ENCODE results near the gene NYNRIN. TPM values are rescaled to one million over a fixed set of nuclear protein-coding genes. Genes with fewer than 3 reads are reported as not detected.

The NYNRIN gene
- total RNA-seq, 2 experiments from 2014 or later = 0.05 to 0.50 TPM

Other genes starting within 250 kb of the NYNRIN start
- gene IRF9, start 237.7 kb upstream of the NYNRIN start, total RNA-seq = 100 to 1,000 TPM; 238 to 295 TPM
- 10 to 100 TPM; 52.9 to 92.8 TPM for gene REC8, start 226.9 kb upstream of the NYNRIN start, total RNA-seq
- gene IPO4, start 210.2 kb upstream of the NYNRIN start, total RNA-seq = 10 to 100 TPM; 32.4 to 54.9 TPM
- gene TM9SF1, start 203.6 kb upstream of the NYNRIN start, total RNA-seq = 10 to 100 TPM; 26.7 to 32.8 TPM
- under 1 TPM in 1 of 2 experiments, not detected in 1; 0.42 TPM for gene TSSK4, start 193.3 kb upstream of the NYNRIN start, total RNA-seq
- gene CHMP4A, start 185.5 kb upstream of the NYNRIN start, total RNA-seq = 10 to 100 TPM; 80.5 to 82.5 TPM
- 10 to 100 TPM; 11.4 to 16.9 TPM for gene MDP1, start 182.9 kb upstream of the NYNRIN start, total RNA-seq
- 100 to 1,000 TPM; 181 to 205 TPM for gene NEDD8, start 166.6 kb upstream of the NYNRIN start, total RNA-seq
- gene GMPR2, start 166.1 kb upstream of the NYNRIN start, total RNA-seq = 10 to 100 TPM; 70.6 to 71.3 TPM
- gene TINF2, start 156.4 kb upstream of the NYNRIN start, total RNA-seq = 100 to 1,000 TPM; 111 to 130 TPM
- gene TGM1, start 135.8 kb upstream of the NYNRIN start, total RNA-seq = 1 to 10 TPM; 3.0 to 5.1 TPM
- gene RABGGTA, start 127.4 kb upstream of the NYNRIN start, total RNA-seq = 10 to 100 TPM; 34.3 to 44.6 TPM
- 10 to 100 TPM; 14.2 to 26.5 TPM for gene DHRS1, start 99.2 kb upstream of the NYNRIN start, total RNA-seq
- 10 to 100 TPM; 34.2 to 38.3 TPM for gene NOP9, start 99.2 kb upstream of the NYNRIN start, total RNA-seq
- gene CIDEB, start 91.0 kb upstream of the NYNRIN start, total RNA-seq = 10 to 100 TPM; 24.5 to 44.2 TPM
- gene LTB4R2, start 88.9 kb upstream of the NYNRIN start, total RNA-seq = 10 to 100 TPM; 12.6 to 18.8 TPM
- gene LTB4R, start 87.5 kb upstream of the NYNRIN start, total RNA-seq = 10 to 100 TPM; 15.6 to 32.5 TPM
- 1 to 10 TPM; 1.6 to 3.4 TPM for gene ADCY4, start 63.9 kb upstream of the NYNRIN start, total RNA-seq
- 10 to 100 TPM; 22.9 to 29.4 TPM for gene RIPK3, start 59.0 kb upstream of the NYNRIN start, total RNA-seq
- 1 to 10 TPM in 1 of 2 experiments, not detected in 1; 1.3 TPM for gene NFATC4, start 30.8 kb upstream of the NYNRIN start, total RNA-seq
- 1 to 10 TPM; 5.0 to 7.1 TPM for gene CBLN3, start 30.7 kb downstream of the NYNRIN start, total RNA-seq
- 10 to 100 TPM; 73.3 to 81.2 TPM for gene KHNYN, start 31.0 kb downstream of the NYNRIN start, total RNA-seq
- gene SDR39U1, start 43.8 kb downstream of the NYNRIN start, total RNA-seq = 10 to 100 TPM; 45.6 to 45.9 TPM
- not detected for gene CMA1, start 109.3 kb downstream of the NYNRIN start, total RNA-seq
- not detected for gene CTSG, start 177.2 kb downstream of the NYNRIN start, total RNA-seq
- 10 to 100 TPM; 35.8 to 80.0 TPM for gene GZMH, start 210.7 kb downstream of the NYNRIN start, total RNA-seq
- gene GZMB, start 235.2 kb downstream of the NYNRIN start, total RNA-seq = 1,000 to 10,000 TPM; 1,034 to 2,662 TPM